Measurements from ENCODE around the gene MAGI2.

Gene MAGI2

GRCh38 chr7:78350926-78351325 lies 1102.5 kb downstream of the MAGI2 start:
- no peak for DNase-seq (ENCODE audit: low read depth)
- H3K4me3 ChIP-seq (ENCODE audit: low read depth, low read length): no peak overlapping the region
- in situ Hi-C loops (cut with HindIII; ENCODE audit: low sequenced_read_pairs): no loop called here
- TF ChIP-seq CTCF (IDR thresholded peaks at IDR 0.05; ENCODE audit: low read depth, low read length, missing control alignments): no peak

DNA sequence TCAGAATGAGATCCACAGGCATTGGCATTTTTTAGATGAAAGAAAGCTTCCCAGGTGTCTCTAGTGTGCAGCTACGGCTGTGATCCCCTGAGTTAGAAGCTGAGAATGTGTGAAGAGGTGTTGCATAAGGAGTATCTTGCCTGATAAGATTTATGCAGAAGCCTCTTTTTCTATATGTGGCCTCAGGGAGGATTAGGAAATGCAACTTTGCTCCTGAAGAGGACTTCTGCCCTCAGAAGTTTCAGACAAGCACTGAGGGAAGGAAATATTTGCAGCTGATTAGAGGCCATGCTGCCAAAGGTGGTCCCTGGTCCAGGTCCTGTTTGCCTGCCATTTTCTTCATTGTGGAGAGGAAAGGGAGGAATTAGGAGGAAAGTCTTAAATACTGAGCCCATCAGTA lies 1103.1 kb downstream of the MAGI2 start:
- DNase-seq (ENCODE audit: low read depth): no peak
- H3K4me3 ChIP-seq (ENCODE audit: low read depth, low read length): no peak overlapping the region
- TF ChIP-seq CTCF (IDR thresholded peaks at IDR 0.05; ENCODE audit: low read depth, low read length, missing control alignments): no peak
- in situ Hi-C loops (cut with HindIII; ENCODE audit: low sequenced_read_pairs): no loop called here

- TF ChIP-seq CTCF (IDR thresholded peaks at IDR 0.05; ENCODE audit: low read depth, low read length, missing control alignments): no peak
- no peak overlapping the region for H3K4me3 ChIP-seq (ENCODE audit: low read depth, low read length)
- in situ Hi-C loops (cut with HindIII; ENCODE audit: low sequenced_read_pairs): no loop called here
- DNase-seq (ENCODE audit: low read depth): no peak
Measured at GRCh38 chr7:78346827-78347226, 1106.6 kb downstream of the MAGI2 start.

- DNase-seq (ENCODE audit: low read depth): no peak
- in situ Hi-C loops (cut with HindIII; ENCODE audit: low sequenced_read_pairs): no loop called here
- no peak overlapping the region for H3K4me3 ChIP-seq (ENCODE audit: low read depth, low read length)
- TF ChIP-seq CTCF (IDR thresholded peaks at IDR 0.05; ENCODE audit: low read depth, low read length, missing control alignments): no peak
Measured at GRCh38 chr7:78345979-78346378, 1107.5 kb downstream of the MAGI2 start.

DNA sequence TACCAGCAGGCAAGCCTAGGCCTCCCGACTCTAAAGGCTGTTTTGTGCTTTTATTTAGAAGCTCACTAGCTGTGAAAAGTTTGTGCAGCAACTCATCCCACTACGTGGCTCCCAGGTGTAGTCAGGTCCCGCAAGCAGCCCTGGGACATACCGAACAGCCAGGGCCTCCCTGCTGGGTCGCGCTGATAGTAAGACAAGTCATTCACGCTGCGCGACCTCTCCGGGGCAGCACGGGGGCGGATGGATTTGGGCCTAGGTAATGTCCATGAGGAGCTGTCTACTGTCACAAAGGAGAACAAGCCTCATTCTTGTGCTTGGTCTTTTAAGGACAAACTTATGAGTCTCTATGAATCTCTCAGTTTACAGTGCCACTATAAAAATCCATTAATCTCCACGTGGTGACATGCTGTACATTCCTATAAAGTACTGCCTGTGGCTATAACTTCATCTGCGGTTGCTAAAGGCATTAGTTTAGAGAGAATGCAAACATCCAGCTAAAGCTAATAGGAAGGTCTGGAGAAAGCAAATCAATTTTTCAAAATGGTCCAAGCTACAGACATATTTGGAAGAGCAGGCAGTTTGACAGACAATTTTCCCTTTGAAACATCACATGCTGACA lies 1108.1 kb downstream of the MAGI2 start:
- H3K4me3 ChIP-seq (ENCODE audit: low read depth, low read length): no peak overlapping the region
- DNase-seq (ENCODE audit: low read depth): no peak
- in situ Hi-C loops (cut with HindIII; ENCODE audit: low sequenced_read_pairs): no loop called here
- no peak for TF ChIP-seq CTCF (IDR thresholded peaks at IDR 0.05; ENCODE audit: low read depth, low read length, missing control alignments)

DNA sequence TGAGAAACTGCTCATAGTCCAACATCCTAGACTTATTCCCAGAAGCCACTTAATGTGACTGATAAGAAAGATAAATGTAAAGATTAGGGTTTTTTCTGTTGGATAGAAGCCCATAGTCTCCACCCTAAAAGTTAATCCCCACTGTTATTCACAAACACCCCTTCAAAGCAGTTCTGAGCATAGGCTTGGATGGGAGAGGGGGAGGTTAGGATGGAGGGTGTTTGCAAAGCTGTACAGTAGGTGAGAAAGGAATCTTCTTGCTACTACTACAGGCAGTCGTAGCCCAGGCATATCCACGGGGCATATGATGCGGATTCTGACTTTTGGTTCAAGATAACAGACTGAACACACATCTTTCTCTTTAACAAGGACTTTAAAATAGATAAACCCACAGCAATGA lies 1119.0 kb downstream of the MAGI2 start:
- in situ Hi-C loops (cut with HindIII; ENCODE audit: low sequenced_read_pairs): no loop called here
- H3K4me3 ChIP-seq (ENCODE audit: low read depth, low read length): no peak overlapping the region
- DNase-seq (ENCODE audit: low read depth): no peak
- no peak for TF ChIP-seq CTCF (IDR thresholded peaks at IDR 0.05; ENCODE audit: low read depth, low read length, missing control alignments)

Measured in astrocyte of the cerebellum (primary cell).